ENCODE results near the gene HACD3.

DNA sequence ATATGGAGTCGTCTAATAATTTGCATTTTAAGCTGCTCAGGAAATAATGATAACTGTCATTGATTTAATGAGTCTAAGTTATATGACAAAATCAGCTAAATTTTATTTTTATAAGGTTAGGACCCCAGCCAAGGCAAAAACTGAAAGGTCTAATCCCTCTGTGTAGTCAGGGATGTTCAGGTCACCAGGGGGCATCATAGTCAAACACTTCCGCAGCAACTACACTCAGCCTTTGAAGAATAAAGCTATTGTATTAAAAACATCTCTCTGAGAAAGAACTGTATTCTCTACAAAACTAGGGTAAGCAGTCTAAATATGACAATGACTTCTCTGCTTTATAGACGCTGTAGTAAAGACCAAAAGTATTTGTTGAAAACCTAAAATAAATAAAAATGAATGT is 65.7 kb downstream of the HACD3 start:
- no peak for TF ChIP-seq CTCF (IDR thresholded peaks at IDR 0.05; ENCODE audit: insufficient read depth, low read length)
- no peak for TF ChIP-seq GABPA (IDR thresholded peaks at IDR 0.05; ENCODE audit: low read depth)
- TF ChIP-seq, protein P1, sequence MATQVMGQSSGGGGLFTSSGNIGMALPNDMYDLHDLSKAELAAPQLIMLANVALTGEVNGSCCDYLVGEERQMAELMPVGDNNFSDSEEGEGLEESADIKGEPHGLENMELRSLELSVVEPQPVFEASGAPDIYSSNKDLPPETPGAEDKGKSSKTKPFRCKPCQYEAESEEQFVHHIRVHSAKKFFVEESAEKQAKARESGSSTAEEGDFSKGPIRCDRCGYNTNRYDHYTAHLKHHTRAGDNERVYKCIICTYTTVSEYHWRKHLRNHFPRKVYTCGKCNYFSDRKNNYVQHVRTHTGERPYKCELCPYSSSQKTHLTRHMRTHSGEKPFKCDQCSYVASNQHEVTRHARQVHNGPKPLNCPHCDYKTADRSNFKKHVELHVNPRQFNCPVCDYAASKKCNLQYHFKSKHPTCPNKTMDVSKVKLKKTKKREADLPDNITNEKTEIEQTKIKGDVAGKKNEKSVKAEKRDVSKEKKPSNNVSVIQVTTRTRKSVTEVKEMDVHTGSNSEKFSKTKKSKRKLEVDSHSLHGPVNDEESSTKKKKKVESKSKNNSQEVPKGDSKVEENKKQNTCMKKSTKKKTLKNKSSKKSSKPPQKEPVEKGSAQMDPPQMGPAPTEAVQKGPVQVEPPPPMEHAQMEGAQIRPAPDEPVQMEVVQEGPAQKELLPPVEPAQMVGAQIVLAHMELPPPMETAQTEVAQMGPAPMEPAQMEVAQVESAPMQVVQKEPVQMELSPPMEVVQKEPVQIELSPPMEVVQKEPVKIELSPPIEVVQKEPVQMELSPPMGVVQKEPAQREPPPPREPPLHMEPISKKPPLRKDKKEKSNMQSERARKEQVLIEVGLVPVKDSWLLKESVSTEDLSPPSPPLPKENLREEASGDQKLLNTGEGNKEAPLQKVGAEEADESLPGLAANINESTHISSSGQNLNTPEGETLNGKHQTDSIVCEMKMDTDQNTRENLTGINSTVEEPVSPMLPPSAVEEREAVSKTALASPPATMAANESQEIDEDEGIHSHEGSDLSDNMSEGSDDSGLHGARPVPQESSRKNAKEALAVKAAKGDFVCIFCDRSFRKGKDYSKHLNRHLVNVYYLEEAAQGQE (IDR thresholded peaks at IDR 0.05; ENCODE audit: insufficient replicate concordance, low read depth): no peak
